CD14-positive monocyte (primary cell): Measurements from ENCODE around the gene MB21D2. TPM values are rescaled to one million over a fixed set of nuclear protein-coding genes. Genes with fewer than 3 reads are reported as not detected.
A peak's percentile ranks its signal among the peaks of the same experiment; 100 is the strongest.

Experiments
- DNase-seq, 3 donors: peaks; one replicate each; pipeline ENCODE4 v3.0.0-alpha.2; 2011 to 2022
- H2AFZ ChIP-seq: 2 replicates; pipeline ENCODE4 v1.6.0; 2012; ENCODE audit warnings: mild to moderate bottlenecking, low read depth, low read length, inconsistent platforms; ENCODE audit not compliant: insufficient read depth, poor library complexity, severe bottlenecking
- H3K27ac ChIP-seq, 2 donors: 1 replicate in 1 of 2; 2 replicates in 1 of 2; pipeline ENCODE4 v1.5.1; 2012 to 2013; ENCODE audit warnings: low read length in 2 of 2, control low read depth in 1 of 2, inconsistent platforms in 1 of 2, low read depth in 1 of 2, mild to moderate bottlenecking in 1 of 2
- H3K27me3 ChIP-seq, 2 donors: one replicate each; pipeline versions ENCODE4 v1.6.0 to v1.6.1; 2011 to 2013; ENCODE audit warnings: low read length in 2 of 2; ENCODE audit not compliant: control insufficient read depth in 2 of 2, insufficient read depth in 2 of 2
- H3K36me3 ChIP-seq, 2 donors: replicated peaks in 1 of 2; 1 replicate in 1 of 2; 2 replicates in 1 of 2; pipeline versions ENCODE4 v1.5.1 to v1.6.1; 2012 to 2013; ENCODE audit warnings: low read length in 2 of 2, control low read depth in 1 of 2, inconsistent platforms in 1 of 2, mild to moderate bottlenecking in 1 of 2; ENCODE audit not compliant: insufficient read depth in 2 of 2, control insufficient read depth in 1 of 2
- H3K4me1 ChIP-seq, 2 donors: 1 replicate in 1 of 2; 2 replicates in 1 of 2; pipeline versions ENCODE4 v1.5.1 to v1.6.1; 2012 to 2013; ENCODE audit warnings: low read length in 2 of 2, control low read depth in 1 of 2, inconsistent platforms in 1 of 2, mild to moderate bottlenecking in 1 of 2, moderate library complexity in 1 of 2; ENCODE audit not compliant: insufficient read depth in 2 of 2, control insufficient read depth in 1 of 2
- H3K4me2 ChIP-seq: replicated peaks from 2 replicates; pipeline ENCODE3; 2012; ENCODE audit warnings: low read length, moderate library complexity, mild to moderate bottlenecking; ENCODE audit not compliant: poor library complexity, severe bottlenecking; ENCODE audit errors: extremely low read depth
- H3K4me3 ChIP-seq, 3 experiments: fragments of 200-600 bp in 1 of 3; sonication (generic) in 1 of 3; replicated peaks in 1 of 3; 1 replicate in 2 of 3; 2 replicates in 1 of 3; pipeline ENCODE4 v1.5.1; 2011 to 2013; ENCODE audit warnings: low read length in 3 of 3, mild to moderate bottlenecking in 3 of 3, control low read depth in 2 of 3, low read depth in 2 of 3, inconsistent platforms in 1 of 3, moderate library complexity in 1 of 3
- H3K79me2 ChIP-seq: 2 replicates; pipeline ENCODE4 v1.6.0; 2012; ENCODE audit warnings: mild to moderate bottlenecking, control low read depth, inconsistent platforms, low read length, moderate library complexity; ENCODE audit not compliant: insufficient read depth
- H3K9ac ChIP-seq: 2 replicates; pipeline ENCODE4 v1.6.0; 2017; ENCODE audit warnings: low read length, mild to moderate bottlenecking; ENCODE audit not compliant: insufficient read depth, poor library complexity, severe bottlenecking
- H3K9me3 ChIP-seq, 2 donors: replicated peaks in 1 of 2; 1 replicate in 1 of 2; 2 replicates in 1 of 2; pipeline versions ENCODE4 v1.5.1 to v1.6.1; 2012 to 2013; ENCODE audit warnings: low read length in 2 of 2, control low read depth in 1 of 2; ENCODE audit not compliant: control insufficient read depth in 1 of 2, insufficient read depth in 1 of 2
- H4K20me1 ChIP-seq: 2 replicates; pipeline ENCODE4 v1.6.0; 2012; ENCODE audit warnings: mild to moderate bottlenecking, low read length, control low read depth, moderate library complexity; ENCODE audit not compliant: insufficient read depth
- H3K27ac Mint-ChIP-seq, 7 donors: one replicate each; pipeline ENCODE4 v1.8.0; 2020; ENCODE audit warnings: mild to moderate bottlenecking in 7 of 7, mixed read lengths in 7 of 7, moderate library complexity in 6 of 7, inconsistent platforms in 2 of 7
- H3K27me3 Mint-ChIP-seq, 3 donors: one replicate each; pipeline ENCODE4 v1.8.0; 2021 to 2022; ENCODE audit warnings: low read depth in 3 of 3, mild to moderate bottlenecking in 3 of 3, mixed read lengths in 3 of 3, moderate library complexity in 3 of 3, inconsistent platforms in 1 of 3
- H3K36me3 Mint-ChIP-seq, 2 donors: one replicate each; pipeline ENCODE4 v1.8.0; 2020; ENCODE audit warnings: mixed read lengths in 2 of 2, inconsistent platforms in 1 of 2, mild to moderate bottlenecking in 1 of 2
- H3K4me1 Mint-ChIP-seq: one replicate; pipeline ENCODE4 v1.8.0; 2020; ENCODE audit warnings: mild to moderate bottlenecking, mixed read lengths
- H3K4me3 Mint-ChIP-seq, 2 donors: one replicate each; pipeline ENCODE4 v1.8.0; 2020; ENCODE audit warnings: mild to moderate bottlenecking in 2 of 2, mixed read lengths in 2 of 2, moderate library complexity in 1 of 2
- H3K9me3 Mint-ChIP-seq, 7 donors: one replicate each; pipeline ENCODE4 v1.8.0; 2020 to 2022; ENCODE audit warnings: mixed read lengths in 7 of 7, mild to moderate bottlenecking in 6 of 7, moderate library complexity in 6 of 7, inconsistent platforms in 2 of 7
- WGBS: methylation state at CpG from one replicate; pipeline ENCODE4 v1.1.5; 2013; ENCODE audit warnings: missing lambda C conversion rate; ENCODE audit not compliant: insufficient coverage; 5-methylcytosine and 5-hydroxymethylcytosine counted together
- intact Hi-C, 2 donors: fragments of 100-400 bp; cut with micrococcal nuclease; formaldehyde crosslinking; loops; one replicate each; pipeline versions ENCODE4 v1.15.0 to v1.15.1; 2023
- polyA plus RNA-seq, 3 donors: library from polyadenylated mRNA; depleted of rRNA in 1 of 3; unstranded in 2 of 3; stranded (reverse) in 1 of 3; fragments of 300-500 nt in 2 of 3; fragments of >200 nt in 1 of 3; fragmentation: Illumina TruSeq in 2 of 3; gene quantifications; 1 replicate in 2 of 3; 2 replicates in 1 of 3; pipeline ENCODE4 v1.2.3, GENCODE V29; 2012 to 2021
- TF ChIP-seq, protein P1 (sequence below): fragments of 200-600 bp; IDR thresholded peaks from one replicate; pipeline ENCODE4 v1.8.0; 2022; ENCODE audit warnings: antibody characterized with exemption, mild to moderate bottlenecking

The MB21D2 gene
- polyA plus RNA-seq, 3 donors = 0.37 to 0.77 (median 0.59) TPM

DNA sequence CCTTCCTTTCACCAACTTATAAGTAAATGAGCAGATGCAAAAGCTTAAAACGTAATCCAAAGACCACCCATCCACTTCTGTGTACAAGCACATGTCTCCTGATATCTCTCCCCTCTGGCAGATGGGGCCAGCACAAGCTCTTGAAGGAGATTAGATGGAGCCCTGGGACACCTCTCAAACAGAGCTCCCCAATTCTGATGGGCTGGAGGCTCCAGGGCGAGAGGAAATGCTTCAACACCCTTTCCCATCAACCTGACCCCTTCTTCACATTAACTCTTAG is 73.2 kb downstream of the MB21D2 start:
- DNase-seq = no peak
- Mint-ChIP-seq H3K27ac (peak overlapping the region in 1 of 7 donors; percentile 9), H3K9me3 (peaks cover 0 to 2% (median 0%) of the 10 kb centered on the region in 7 donors), H3K27me3 (peaks cover 4 to 6% (median 5%) of the 10 kb centered on the region in 3 donors), H3K36me3 (no peaks in the 10 kb centered on the region), H3K4me3 (no peak overlapping the region), H3K4me1 (no peaks in the 10 kb centered on the region)
- H3K79me2 ChIP-seq = no peaks in the 10 kb centered on the region
- H3K4me2 ChIP-seq = no peak overlapping the region
- no peaks in the 10 kb centered on the region for H3K4me1 ChIP-seq
- H3K4me3 ChIP-seq = no peak overlapping the region
- H3K9me3 ChIP-seq = no peaks in the 10 kb centered on the region
- H4K20me1 ChIP-seq = no peaks in the 10 kb centered on the region
- WGBS = 83% methylated on average over 2 of the region's 2 CpGs
- TF ChIP-seq, protein P1, sequence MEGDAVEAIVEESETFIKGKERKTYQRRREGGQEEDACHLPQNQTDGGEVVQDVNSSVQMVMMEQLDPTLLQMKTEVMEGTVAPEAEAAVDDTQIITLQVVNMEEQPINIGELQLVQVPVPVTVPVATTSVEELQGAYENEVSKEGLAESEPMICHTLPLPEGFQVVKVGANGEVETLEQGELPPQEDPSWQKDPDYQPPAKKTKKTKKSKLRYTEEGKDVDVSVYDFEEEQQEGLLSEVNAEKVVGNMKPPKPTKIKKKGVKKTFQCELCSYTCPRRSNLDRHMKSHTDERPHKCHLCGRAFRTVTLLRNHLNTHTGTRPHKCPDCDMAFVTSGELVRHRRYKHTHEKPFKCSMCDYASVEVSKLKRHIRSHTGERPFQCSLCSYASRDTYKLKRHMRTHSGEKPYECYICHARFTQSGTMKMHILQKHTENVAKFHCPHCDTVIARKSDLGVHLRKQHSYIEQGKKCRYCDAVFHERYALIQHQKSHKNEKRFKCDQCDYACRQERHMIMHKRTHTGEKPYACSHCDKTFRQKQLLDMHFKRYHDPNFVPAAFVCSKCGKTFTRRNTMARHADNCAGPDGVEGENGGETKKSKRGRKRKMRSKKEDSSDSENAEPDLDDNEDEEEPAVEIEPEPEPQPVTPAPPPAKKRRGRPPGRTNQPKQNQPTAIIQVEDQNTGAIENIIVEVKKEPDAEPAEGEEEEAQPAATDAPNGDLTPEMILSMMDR = no peak
- no peaks in the 10 kb centered on the region for H3K36me3 ChIP-seq
- H2AFZ ChIP-seq = no peak overlapping the region
- intact Hi-C loops = no loop called here
- no peak overlapping the region for H3K9ac ChIP-seq
- H3K27me3 ChIP-seq = no peaks in the 10 kb centered on the region
- H3K27ac ChIP-seq = no peak overlapping the region

DNA sequence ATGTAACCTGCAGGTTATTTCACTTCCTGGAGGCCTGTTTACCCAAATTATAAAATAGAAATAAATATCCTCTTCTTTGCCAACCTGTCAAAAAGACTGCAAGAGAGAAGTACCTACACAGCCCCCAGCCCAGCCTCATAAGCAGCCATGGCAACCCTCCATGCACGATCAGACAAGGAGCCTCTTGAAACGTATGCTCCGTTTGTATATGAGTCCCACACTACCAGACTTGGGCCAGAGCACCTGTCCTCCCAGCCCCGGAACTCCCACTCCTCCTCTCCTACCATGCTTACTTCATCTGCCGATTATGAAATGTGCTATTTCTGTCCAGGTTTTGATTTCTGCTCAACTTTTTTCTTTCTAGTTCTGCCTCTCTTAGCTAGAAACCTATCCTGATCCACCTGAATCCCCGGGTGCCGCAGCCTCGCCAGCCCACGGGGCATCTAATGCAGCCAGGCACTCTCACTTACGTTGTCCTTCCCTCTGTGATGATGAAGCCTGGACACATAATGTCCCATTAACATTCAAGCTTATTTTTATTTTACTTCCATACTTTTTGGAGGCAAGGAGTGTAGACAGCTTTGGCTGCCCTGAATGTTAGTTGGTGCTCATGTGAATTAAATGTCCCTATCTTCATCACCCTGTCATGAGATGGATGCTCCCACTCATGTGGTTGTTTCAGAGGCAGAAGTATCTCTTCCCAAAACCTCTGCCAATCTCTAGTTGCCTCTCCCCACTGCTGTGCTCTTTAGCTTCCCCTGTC is 73.8 kb downstream of the MB21D2 start:
- Histone ChIP-seq H3K27me3 (no peaks in the 10 kb centered on the region), H3K79me2 (no peaks in the 10 kb centered on the region), H4K20me1 (no peaks in the 10 kb centered on the region), H3K4me2 (no peak overlapping the region), H3K27ac (no peak overlapping the region), H2AFZ (no peak overlapping the region), H3K9me3 (no peaks in the 10 kb centered on the region), H3K9ac (no peak overlapping the region), H3K4me3 (no peak overlapping the region), H3K36me3 (no peaks in the 10 kb centered on the region), H3K4me1 (no peaks in the 10 kb centered on the region)
- TF ChIP-seq, protein P1 = no peak
- intact Hi-C loops = no loop called here
- H3K4me3 Mint-ChIP-seq = no peak overlapping the region
- WGBS = 93% methylated on average over 5 of the region's 10 CpGs
- H3K27me3 Mint-ChIP-seq = peaks cover 4 to 6% (median 5%) of the 10 kb centered on the region in 3 donors
- H3K36me3 Mint-ChIP-seq = no peaks in the 10 kb centered on the region
- no peak overlapping the region for H3K27ac Mint-ChIP-seq
- DNase-seq = no peak
- no peaks in the 10 kb centered on the region for H3K4me1 Mint-ChIP-seq
- peaks cover 0 to 2% (median 0%) of the 10 kb centered on the region in 7 donors for H3K9me3 Mint-ChIP-seq
